ENCODE measurements around the gene ZNF629. TPM values are rescaled to one million over a fixed set of nuclear protein-coding genes. Genes with fewer than 3 reads are reported as not detected.
A peak's percentile ranks its signal among the peaks of the same experiment; 100 is the strongest.

ZNF629 gene
- 5.9 and 7.5 TPM in 2 replicates for polyA plus RNA-seq (2011; rRNA removed)
- polyA plus RNA-seq (2012; cell fraction: cytosol; rRNA removed): 4.3 and 6.3 TPM in 2 replicates
- polyA plus RNA-seq (2012; cell fraction: nucleus; rRNA removed): 9.1 and 10.5 TPM in 2 replicates
- polyA plus RNA-seq (2017; fragmentation: RNase III; extraction: RNeasy Plus Mini Kit Qiagen cat#74134 plus additional on column Dnase treatment): 12.3 to 13.7 TPM (median 13.6 TPM) in 3 replicates
- polyA minus RNA-seq (2011; rRNA and poly(A)+ RNA removed): 10.0 and 10.1 TPM in 2 replicates

DNA sequence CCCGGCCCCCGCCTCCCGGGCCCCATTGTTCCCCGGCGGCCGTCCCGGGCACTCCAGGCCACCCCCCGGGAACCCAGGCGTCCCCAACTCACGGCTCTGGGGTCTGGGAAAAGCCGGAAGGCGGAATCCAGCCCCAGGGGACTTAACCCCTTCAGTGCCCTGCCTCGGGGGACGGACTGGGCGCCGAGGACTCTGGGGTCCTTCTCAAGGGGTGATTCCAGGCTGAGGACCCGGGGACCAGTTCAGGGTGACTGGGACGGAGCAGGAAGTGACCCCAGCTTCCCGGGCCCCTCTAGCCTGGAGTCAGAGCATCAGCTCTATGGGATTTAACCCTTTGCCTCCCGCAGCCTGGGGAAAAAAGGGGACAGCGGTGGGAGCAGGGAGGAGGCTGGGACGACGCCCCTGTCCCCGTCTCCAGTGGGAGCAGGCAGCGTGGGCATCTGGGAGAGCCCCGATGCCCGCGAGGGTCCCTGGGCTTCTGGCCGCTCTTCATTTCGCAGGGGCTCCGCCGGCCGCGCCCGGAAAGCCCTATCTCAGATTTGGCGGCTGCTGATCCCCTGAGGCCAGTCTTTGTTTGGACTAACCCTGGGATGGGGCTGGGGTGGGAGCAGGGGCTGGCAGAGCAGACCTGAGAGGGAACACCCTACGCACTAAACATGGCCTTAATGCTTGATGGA is at the start of gene ZNF629:
TSS of gene ZNF629 (minus strand) at position 270 of the 677 bp plus-strand sequence. CDS start 2,723 bp downstream, outside the sequence.
- POLR2A ChIA-PET: interaction anchor here (0.6 to 1.6 kb wide), 5 partner anchors 12 to 88 kb away, joined by 3 to 66 read pairs (median 3); a partner anchor contains a TSS
- peak within 1 kb of the TSS; percentile 96 for H3K4me2 ChIP-seq
- CTCF ChIA-PET: interaction anchor here (1.5 to 2.7 kb wide), 3 partner anchors 11 to 155 kb away, joined by 3 to 8 read pairs (median 4); no protein-coding TSS in a partner anchor

DNA sequence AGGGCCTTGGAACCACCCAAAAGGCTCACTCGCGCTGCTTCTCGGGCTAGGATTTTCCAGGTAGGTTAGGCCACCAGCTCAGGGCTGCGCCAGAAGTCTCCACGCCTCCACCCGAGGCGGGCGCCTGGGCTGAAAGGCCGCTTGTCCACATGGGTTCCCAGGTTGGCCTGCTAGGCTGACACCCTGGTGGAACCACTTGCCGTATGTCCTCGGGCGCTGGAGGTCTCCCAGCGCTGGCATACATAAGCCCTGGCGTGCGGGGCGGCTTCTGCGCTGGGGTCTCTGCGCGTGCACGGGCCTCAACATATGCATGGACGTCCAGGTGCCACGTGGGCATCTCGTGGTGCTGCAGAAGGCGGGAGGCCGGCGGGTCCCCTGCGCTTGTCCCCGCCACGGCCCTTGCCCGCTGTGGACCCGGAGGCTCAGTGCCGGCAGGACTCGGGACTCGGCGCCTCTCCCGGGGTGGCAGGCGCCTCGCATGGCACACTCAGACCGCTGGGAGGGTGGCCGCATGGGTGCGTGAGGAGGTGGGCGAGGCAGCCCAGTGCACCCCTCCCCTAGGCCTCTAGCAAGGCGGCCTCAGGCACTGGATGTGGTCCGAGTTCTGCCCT is 47.2 kb upstream of the ZNF629 start:
- CTCF ChIA-PET: interaction anchor here (1.6 to 7.8 kb wide), 2 partner anchors 10 to 21 kb away, joined by 4 to 40 read pairs; no protein-coding TSS in a partner anchor
- WGBS (ENCODE audit: missing lambda C conversion rate): 89% methylated on average over 35 of the region's 44 CpGs
- TF ChIP-seq POLR2AphosphoS2 (conservative IDR thresholded peaks at IDR 0.05; ENCODE audit: low read length): no peak
- TF ChIP-seq MAZ (IDR thresholded peaks at IDR 0.05; ENCODE audit: borderline replicate concordance, low read depth, low read length): no peak
- no peak for TF ChIP-seq ZFP36 (IDR thresholded peaks at IDR 0.05; ENCODE audit: borderline replicate concordance, partially characterized antibody)
- TF ChIP-seq TP53 (CRISPR knock-in tag; IDR thresholded peaks at IDR 0.05): no peak
- no peak for TF ChIP-seq SMC3 (IDR thresholded peaks at IDR 0.05)
- no peak for TF ChIP-seq CHD2 (IDR thresholded peaks at IDR 0.05; ENCODE audit: low read length, partially characterized antibody)
- TF ChIP-seq FOSL2 (IDR thresholded peaks at IDR 0.05): no peak
- no peak for TF ChIP-seq FOSL2 (CRISPR knock-in tag; IDR thresholded peaks at IDR 0.05)

More for the DNA sequence above, at the start of gene ZNF629:
- WGBS (ENCODE audit: missing lambda C conversion rate): 5% methylated on average over 23 of the region's 37 CpGs
- Histone ChIP-seq H3K4me3 (peak within 1 kb of the TSS; percentile 98), H3K9me3 (no peaks in the 10 kb centered on the region), H3K27ac (peak within 1 kb of the TSS; percentile 97 to 99), H3K4me1 (peaks cover 17% of the 10 kb centered on the region)
- TF ChIP-seq SMC3 (IDR thresholded peaks at IDR 0.05) (0 out of 3 replicates have a peak, but pooled peaks have one; percentile 8), HOXA7 (CRISPR knock-in tag; IDR thresholded peaks at IDR 0.05) (no peak), HEYL (CRISPR knock-in tag; IDR thresholded peaks at IDR 0.05) (no peak), KDM1A (IDR thresholded peaks at IDR 0.05; ENCODE audit: low read depth) (no peak), MAZ (IDR thresholded peaks at IDR 0.05; ENCODE audit: borderline replicate concordance, low read depth, low read length) (peak; percentile 47; the same call in 1 of the 2 replicates), TFCP2L1 (CRISPR knock-in tag; IDR thresholded peaks at IDR 0.05) (no peak), PHF8 (IDR thresholded peaks at IDR 0.05; ENCODE audit: borderline replicate concordance, low read depth) (peak; percentile 41; the same call in 1 of the 2 replicates), ESRRA (IDR thresholded peaks at IDR 0.05; ENCODE audit: borderline replicate concordance, low read length) (0 out of 2 replicates have a peak, but pooled peaks have one; percentile 24), POLR2A (IDR thresholded peaks at IDR 0.05; ENCODE audit: low read length) (peak; percentile 34; the same call in 1 of the 2 replicates), NFE2L2 (conservative IDR thresholded peaks at IDR 0.05; ENCODE audit: low read length) (no peak), RAD21 (conservative IDR thresholded peaks at IDR 0.05 in 1 of 2, IDR thresholded peaks at IDR 0.05 in 1 of 2) (peak in 1 of 2 experiments; percentile 21; a peak in 2 of 5 replicates), JUN (IDR thresholded peaks at IDR 0.05) (peak in 1 of 2 experiments; percentile 61; a peak in 2 of 5 replicates), MAFK (IDR thresholded peaks at IDR 0.05; ENCODE audit: partially characterized antibody) (no peak)
- TF ChIP-seq, protein P1, sequence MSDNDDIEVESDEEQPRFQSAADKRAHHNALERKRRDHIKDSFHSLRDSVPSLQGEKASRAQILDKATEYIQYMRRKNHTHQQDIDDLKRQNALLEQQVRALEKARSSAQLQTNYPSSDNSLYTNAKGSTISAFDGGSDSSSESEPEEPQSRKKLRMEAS (IDR thresholded peaks at IDR 0.05): peak; percentile 64
- TF ChIP-seq, protein P2, sequence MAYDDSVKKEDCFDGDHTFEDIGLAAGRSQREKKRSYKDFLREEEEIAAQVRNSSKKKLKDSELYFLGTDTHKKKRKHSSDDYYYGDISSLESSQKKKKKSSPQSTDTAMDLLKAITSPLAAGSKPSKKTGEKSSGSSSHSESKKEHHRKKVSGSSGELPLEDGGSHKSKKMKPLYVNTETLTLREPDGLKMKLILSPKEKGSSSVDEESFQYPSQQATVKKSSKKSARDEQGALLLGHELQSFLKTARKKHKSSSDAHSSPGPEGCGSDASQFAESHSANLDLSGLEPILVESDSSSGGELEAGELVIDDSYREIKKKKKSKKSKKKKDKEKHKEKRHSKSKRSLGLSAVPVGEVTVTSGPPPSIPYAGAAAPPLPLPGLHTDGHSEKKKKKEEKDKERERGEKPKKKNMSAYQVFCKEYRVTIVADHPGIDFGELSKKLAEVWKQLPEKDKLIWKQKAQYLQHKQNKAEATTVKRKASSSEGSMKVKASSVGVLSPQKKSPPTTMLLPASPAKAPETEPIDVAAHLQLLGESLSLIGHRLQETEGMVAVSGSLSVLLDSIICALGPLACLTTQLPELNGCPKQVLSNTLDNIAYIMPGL (CRISPR knock-in tag; IDR thresholded peaks at IDR 0.05; ENCODE audit: borderline replicate concordance): peak; percentile 60; the same call in 1 of the 2 replicates
- FAIRE-seq: no peak
- peak; percentile 82 to 89 for ATAC-seq
- DNase-seq (ENCODE audit: low read depth in 1 of 2, low spot score in 1 of 2): peak; percentile 77

More for the DNA sequence above, 47.2 kb upstream of the ZNF629 start:
- Histone ChIP-seq H3K27ac (no peak overlapping the region), H3K9me3 (no peaks in the 10 kb centered on the region), H3K4me2 (no peak overlapping the region), H3K4me3 (no peak overlapping the region), H3K4me1 (peaks cover 3% of the 10 kb centered on the region; the same call in 2 of the 3 replicates)
- DNase-seq (ENCODE audit: low read depth in 1 of 2, low spot score in 1 of 2) (no peak), FAIRE-seq (no peak), ATAC-seq (no peak)
- POLR2A ChIA-PET: no interaction called here
